ENCODE data around the gene PTPN1.
"Not testable (repeated sequence)": the region's sequence is repeated elsewhere in the genome, so short reads cannot be mapped to it uniquely, and the experiment has no call there.

The PTPN1 gene

GRCh38 chr20:50496773-50497385 lies 13.3 kb upstream of the PTPN1 start:
- TF ChIP-seq CTCF (IDR thresholded peaks at IDR 0.05), result no peak
- no peak for TF ChIP-seq ZFX (IDR thresholded peaks at IDR 0.05; ENCODE audit: borderline replicate concordance)
- H3K27ac ChIP-seq, result no peak overlapping the region

GRCh38 chr20:50498071-50498776 lies 12.0 kb upstream of the PTPN1 start:
- TF ChIP-seq CTCF (IDR thresholded peaks at IDR 0.05) (no peak), ZFX (IDR thresholded peaks at IDR 0.05; ENCODE audit: borderline replicate concordance) (no peak)
- no peak overlapping the region for H3K27ac ChIP-seq

DNA sequence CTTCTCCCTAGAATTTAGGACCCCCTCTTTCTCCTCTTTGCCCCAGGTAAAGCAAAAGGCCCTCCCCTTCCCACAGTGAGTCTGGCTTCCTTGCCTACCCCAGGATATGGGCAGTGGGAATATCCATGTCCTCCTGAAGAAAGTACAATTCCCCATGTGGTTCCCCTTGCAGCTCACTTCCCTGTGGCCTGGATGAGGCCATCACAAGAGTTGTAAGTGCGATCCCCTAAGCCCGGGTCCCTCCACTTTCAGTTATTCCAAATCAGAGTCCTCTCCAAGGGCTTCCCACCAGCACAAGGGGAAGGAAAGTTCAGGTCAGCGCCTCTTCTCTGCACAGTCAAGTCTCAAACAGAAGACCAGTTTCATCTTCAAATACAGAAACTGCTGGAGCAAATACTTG lies 10.2 kb upstream of the PTPN1 start:
- TF ChIP-seq CTCF (IDR thresholded peaks at IDR 0.05) (no peak), ZFX (IDR thresholded peaks at IDR 0.05; ENCODE audit: borderline replicate concordance) (no peak)
- no peak overlapping the region for H3K27ac ChIP-seq

DNA sequence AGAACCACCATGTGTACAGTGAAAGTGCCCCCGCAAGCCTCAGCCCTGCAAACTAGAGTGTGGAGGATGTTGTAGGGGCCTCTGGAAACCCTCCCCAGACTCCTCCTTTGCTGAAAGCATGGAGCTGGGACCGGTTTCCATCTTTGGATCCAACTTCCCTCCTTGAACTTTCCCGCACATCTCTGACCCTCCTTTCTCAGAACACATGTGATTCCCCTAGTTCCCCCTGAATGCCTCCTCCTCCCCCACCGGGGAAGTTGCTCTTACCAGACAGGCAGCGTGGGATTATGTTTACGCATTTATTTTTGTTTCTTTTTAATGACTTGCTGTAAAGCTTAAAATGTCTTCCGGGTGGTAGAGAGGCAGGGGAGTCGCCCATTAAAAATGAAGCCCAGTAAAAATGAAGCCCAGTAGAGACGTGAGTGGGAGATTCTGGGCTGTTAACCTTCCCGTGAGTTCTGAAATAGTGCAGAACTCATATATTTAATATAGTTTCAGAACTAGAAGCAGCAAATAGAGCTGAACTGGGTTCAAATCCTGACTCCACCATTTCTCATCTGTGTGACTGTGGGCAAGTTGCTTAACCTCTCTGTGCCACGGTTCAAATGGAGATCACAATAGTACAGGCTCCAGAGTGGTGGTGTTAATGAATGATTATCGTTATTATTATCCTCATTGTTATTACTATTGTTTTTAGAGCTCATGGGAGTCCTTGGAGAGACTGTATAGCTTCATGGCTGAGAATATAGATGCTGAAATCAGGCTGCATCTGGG lies 8.0 kb upstream of the PTPN1 start:
- H3K27ac ChIP-seq, result no peak overlapping the region
- TF ChIP-seq CTCF (IDR thresholded peaks at IDR 0.05), result no peak
- no peak for TF ChIP-seq ZFX (IDR thresholded peaks at IDR 0.05; ENCODE audit: borderline replicate concordance)

DNA sequence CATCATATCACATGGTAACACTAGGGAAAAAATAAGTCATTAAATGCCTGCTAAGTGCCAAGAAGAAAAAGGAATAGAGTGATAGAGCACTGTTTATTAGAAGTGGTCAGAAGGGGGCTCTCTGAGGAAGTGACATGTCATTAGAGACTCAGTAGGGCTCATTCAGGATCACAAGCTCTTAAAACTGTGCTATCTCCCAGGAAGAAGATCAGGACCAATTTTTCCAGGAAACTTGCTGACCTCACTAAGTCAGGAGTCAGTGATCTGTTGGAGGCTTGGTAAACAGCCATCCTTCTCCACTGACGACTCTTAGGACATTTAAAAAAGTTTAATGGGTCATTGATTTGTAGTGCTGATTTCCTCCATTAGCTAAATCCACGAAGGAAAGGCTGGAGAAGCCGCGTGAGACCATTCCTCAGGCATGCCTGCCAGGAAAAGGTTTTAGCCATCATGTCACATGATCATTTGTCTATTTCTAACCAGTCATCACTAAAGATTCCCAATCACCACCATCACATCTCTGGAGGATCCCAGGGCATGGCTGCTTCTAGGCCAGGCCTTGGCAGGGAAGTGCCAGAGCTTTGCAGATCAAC lies 5.9 kb upstream of the PTPN1 start:
- no peak overlapping the region for H3K27ac ChIP-seq
- TF ChIP-seq ZFX (IDR thresholded peaks at IDR 0.05; ENCODE audit: borderline replicate concordance) (no peak), CTCF (IDR thresholded peaks at IDR 0.05) (no peak)

DNA sequence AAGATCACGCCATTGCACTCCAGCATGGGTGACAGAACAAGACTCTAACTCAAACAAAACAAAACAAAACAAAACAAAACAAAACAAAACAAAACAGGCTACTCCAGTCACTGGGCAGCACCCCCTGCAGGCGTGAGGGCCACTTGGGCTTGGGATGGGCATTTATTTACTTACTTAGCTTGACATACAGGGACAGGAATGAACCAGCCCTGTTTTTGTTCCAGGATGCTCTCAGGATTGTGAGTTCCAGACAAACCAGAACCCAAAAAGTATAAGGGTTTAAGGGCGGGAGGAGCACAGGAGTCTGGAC lies 4.0 kb upstream of the PTPN1 start:
- no peak overlapping the region for H3K27ac ChIP-seq
- TF ChIP-seq CTCF (IDR thresholded peaks at IDR 0.05) (0 out of 2 replicates have a peak, but pooled peaks have one; percentile 14), ZFX (IDR thresholded peaks at IDR 0.05; ENCODE audit: borderline replicate concordance) (no peak)

DNA sequence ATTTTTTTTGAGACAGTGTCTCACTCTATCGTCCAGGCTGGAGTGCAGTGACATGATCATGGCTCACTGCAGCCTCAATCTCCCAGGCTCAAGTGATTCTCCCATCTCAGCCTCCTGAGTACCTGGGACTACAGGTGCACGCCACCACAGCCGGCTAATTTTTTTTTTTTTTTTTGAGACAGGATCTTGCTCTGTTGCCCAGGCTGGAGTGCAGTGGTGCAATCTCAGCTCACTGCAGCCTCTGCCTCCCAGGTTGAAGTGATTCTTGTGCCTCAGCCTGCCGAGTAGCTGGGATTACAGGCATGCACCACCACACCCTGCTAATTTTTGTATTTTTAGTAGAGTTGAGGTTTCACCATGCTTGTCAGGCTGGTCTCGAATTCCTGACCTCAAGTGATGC lies 2.4 kb upstream of the PTPN1 start:
- H3K27ac ChIP-seq, result not testable (repeated sequence)

All from 22Rv1 (cell line).